ENCODE data around the gene EXOG.

Gene EXOG

GRCh38 chr3:38549486-38549885 is 53.3 kb downstream of the EXOG start:
- DNase-seq: no peak

- DNase-seq: no peak
These were observed 54.1 kb downstream of the EXOG start for GRCh38 chr3:38549957-38550840.

DNA sequence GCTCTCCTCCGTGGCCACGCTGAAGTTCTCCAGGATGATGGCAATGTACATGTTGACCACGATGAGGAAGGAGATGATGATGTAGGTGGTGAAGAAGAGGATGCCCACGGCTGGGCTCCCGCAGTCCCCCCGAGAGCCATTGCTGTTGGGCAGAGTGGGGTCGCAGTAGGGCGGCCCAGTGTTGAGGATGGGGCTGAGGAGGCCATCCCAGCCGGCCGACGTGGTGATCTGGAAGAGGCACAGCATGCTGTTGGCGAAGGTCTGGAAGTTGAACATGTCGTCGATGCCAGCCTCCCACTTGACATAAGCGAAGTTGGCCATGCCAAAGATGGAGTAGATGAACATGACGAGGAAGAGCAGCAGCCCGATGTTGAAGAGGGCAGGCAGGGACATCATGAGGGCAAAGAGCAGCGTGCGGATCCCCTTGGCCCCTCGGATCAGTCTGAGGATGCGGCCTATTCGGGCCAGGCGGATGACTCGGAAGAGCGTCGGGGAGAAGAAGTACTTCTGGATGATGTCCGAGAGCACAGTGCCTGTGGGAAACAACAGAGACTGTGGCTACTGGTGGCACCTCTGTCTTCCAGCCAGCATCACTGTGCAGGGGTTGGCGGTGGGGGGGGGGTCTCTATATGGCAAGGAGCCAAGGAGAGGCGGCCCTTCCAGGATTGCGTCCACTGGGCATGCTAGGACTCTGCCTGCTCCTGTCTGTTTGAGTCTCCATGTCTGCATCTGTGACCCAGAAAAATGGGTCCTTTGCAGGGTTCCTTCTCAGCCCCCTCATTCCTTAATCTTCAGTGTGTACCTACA is 55.1 kb downstream of the EXOG start:
- DNase-seq: no peak

- DNase-seq: no peak
These were observed 56.2 kb downstream of the EXOG start for GRCh38 chr3:38552364-38552763.

GRCh38 chr3:38553071-38553470 is 56.9 kb downstream of the EXOG start:
- DNase-seq: no peak

GRCh38 chr3:38554127-38554827 is 58.1 kb downstream of the EXOG start:
- no peak for DNase-seq

DNA sequence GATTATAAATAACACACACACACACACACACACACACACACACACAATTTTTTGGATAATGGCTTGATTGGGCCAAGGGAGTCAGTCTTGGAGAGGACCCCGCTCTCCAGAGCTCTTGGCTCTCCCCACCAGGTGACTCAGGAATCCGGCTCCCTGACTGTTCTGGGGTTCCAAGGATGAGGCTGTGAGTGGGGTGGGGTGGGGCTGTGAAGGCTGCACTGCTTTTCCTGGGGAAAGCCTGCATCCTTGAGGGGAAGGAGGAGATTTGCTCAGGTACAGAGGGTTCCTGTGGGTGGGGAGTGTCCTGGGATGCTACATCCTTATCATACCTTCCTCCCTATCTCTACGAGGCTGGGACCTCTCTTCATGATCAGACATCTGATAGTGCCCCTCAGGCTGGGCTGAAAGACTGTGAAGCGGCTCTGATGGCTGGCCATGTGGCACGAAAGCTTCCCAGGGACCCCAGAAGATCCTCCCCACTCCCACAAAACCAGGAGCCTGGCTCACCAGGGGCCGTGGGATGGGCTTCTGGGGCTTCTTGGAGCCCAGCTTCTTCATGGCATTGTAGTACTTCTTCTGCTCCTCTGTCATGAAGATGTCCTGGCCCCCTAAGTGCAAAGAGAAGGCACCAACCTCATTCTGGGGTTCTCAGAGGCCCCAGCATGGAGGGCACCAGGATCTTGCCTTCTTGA is 59.2 kb downstream of the EXOG start:
- DNase-seq: no peak

DNA sequence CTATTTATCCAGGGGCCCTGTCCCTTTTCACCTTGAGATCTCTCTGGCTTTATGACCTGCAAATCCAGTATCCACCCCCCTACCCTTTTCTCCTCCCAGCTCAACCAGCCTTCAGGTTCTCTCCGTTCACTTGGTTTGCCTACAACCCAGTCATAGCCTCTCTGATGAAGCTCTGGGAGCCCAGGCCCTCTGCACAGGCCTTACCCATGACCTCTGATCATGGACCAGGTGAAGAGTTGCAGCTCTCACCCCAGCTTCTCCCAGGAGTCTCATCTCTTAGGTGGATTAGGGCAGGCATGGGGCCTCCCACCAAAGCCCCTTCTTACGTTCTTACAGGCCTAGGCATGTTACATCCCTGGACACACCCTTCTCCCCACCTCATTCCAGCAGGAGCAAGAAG is 59.8 kb downstream of the EXOG start:
- no peak for DNase-seq

GRCh38 chr3:38556640-38557358 is 60.7 kb downstream of the EXOG start:
- no peak for DNase-seq

- DNase-seq: no peak
These were observed 62.7 kb downstream of the EXOG start for GRCh38 chr3:38558864-38559263.

DNA sequence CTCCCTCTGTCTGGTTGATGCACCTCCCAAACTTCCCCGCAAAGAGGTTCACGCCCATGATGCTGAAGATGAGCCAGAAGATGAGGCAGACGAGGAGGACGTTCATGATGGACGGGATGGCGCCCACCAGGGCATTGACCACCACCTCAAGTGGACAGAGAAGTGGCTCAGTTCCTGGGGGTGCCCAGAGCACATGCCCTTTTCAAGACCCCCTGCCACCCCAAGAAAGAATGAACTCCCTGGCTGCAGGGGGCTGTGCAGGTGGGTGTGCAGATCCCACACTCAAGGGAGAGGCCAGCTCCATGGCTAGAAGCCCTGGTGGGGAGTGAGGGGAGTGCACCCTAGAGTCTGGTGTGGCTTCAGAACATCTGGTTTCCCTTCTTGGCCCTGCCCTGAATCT is 64.1 kb downstream of the EXOG start:
- DNase-seq: no peak

DNA sequence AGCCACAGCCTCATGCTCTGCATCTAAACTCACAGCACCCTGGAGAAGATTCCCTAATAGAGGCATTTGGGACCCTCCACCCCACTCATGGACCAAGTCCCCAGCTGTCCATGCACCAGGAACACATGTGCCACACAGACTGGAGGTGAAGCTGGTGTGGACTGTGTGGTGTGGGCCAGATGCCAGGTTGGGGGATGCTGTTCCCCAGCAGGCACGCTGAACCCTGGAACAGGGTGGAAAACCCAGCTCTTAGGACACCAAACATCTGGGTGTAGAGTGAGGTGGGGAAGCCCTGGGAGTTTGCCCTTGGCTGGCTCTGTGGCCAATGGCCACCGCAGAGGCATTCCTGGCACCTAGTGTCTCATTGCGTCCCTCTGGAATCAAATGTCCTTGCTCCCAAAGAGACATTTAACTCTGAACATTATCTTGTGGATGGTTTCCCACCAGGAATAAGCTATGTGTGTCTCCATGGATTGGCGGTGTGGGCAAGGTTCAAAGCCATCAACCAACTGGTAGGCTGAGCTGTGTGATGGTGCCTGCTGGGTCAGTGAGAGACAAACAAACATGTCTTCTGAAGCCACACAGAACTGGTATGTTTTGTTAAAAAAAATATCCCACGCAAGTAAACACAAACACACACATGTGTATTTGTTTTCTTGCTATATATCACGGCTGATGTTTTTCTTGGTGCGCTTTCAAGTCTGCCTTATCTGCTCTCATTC is 65.0 kb downstream of the EXOG start:
- no peak for DNase-seq

GRCh38 chr3:38561746-38562466 is 65.8 kb downstream of the EXOG start:
- DNase-seq: no peak

GRCh38 chr3:38562467-38562925 is 66.4 kb downstream of the EXOG start:
- DNase-seq: no peak

- DNase-seq: no peak
These were observed 67.1 kb downstream of the EXOG start for GRCh38 chr3:38563070-38563885.

- DNase-seq: no peak
These were observed 67.7 kb downstream of the EXOG start for GRCh38 chr3:38563886-38564270.

GRCh38 chr3:38564631-38565338 is 68.6 kb downstream of the EXOG start:
- no peak for DNase-seq

DNA sequence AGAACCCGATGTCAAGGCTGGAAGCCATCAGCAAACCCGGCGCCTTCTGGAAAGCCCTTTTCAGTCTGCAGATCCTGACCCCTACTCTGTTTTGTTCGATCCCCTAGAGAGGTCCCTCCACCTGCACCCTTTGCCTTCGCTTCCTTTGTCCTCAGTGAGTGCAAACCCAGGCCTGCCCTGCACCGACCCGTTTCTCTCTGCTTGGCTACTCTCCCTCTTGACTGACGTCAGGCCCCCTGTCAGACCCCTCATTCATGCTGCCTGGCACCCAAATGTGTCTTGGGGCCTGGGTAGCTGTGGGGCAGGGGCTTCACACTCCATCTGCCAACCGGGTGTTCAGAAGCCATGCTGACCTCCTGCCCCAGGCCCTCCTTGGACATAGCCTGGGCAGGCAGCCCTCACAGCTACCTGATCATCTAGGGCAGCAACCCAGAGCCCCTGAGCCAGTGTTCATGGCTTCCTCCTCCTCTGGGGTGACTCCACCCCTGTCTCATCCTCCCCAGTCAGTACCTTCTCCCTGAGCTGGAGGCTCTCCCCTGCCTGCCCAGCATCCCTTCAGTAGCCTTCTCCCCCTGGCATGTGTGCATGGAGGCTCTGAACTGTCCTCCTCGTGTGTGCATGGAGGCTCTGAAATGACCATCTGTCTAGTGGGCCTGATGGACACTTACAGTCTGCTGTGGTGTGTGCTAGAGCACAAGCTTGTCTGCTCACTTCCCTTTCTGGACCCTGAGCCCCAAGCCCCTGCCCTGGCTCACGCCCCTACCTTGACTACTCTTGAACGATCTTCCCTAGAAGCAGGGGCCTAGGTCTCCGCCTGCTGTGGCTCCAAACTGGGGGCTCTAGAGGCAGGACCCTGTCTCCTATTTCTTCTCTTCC is 69.4 kb downstream of the EXOG start:
- no peak for DNase-seq
